Measurements from ENCODE around the gene KIF24.
"Not testable (repeated sequence)": the region's sequence is repeated elsewhere in the genome, so short reads cannot be mapped to it uniquely, and the experiment has no call there.

DNA sequence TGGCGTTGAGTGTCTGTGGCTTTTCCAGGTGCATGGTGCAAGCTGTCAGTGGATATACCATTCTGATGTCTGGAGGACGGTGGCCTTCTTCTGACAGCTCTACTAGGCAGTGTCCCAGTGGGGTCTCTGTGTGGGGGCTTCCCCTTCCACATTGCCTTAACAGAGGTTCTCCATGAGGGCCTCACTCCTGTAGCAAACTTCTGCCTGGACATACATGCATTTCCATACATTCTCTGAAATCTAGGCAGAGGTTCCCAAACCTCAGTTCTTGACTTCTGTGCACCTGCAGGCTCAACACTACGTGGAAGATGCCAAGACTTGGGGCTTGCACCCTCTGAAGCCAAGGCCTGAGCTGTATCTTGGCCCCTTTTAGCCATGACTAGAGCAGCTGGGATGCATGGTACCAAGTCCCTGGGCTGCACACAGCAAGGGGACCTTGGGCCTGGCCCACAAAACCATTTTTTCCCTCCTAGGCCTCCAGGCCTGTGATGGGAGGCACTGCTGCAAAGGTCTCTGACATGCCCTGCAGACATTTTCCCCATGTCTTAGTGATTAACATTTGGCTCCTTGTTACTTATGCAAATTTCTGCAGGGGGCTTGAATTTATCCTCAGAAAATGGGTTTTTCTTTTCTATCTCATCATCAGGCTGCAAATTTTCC is 38.8 kb upstream of the KIF24 start:
- TF ChIP-seq, protein P1, sequence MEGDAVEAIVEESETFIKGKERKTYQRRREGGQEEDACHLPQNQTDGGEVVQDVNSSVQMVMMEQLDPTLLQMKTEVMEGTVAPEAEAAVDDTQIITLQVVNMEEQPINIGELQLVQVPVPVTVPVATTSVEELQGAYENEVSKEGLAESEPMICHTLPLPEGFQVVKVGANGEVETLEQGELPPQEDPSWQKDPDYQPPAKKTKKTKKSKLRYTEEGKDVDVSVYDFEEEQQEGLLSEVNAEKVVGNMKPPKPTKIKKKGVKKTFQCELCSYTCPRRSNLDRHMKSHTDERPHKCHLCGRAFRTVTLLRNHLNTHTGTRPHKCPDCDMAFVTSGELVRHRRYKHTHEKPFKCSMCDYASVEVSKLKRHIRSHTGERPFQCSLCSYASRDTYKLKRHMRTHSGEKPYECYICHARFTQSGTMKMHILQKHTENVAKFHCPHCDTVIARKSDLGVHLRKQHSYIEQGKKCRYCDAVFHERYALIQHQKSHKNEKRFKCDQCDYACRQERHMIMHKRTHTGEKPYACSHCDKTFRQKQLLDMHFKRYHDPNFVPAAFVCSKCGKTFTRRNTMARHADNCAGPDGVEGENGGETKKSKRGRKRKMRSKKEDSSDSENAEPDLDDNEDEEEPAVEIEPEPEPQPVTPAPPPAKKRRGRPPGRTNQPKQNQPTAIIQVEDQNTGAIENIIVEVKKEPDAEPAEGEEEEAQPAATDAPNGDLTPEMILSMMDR (IDR thresholded peaks at IDR 0.05; ENCODE audit: control extremely low read depth in 1 of 3, insufficient read depth in 1 of 3, low read depth in 1 of 3, low read length in 3 of 3), result not testable (repeated sequence)
- not testable (repeated sequence) for TF ChIP-seq POLR2AphosphoS5 (IDR thresholded peaks at IDR 0.05; ENCODE audit: low read depth, low read length); SRF (IDR thresholded peaks at IDR 0.05; ENCODE audit: low read depth, low read length); CHD7 (IDR thresholded peaks at IDR 0.05; ENCODE audit: insufficient replicate concordance, low read length)

Data from H1 (cell line).